ENCODE measurements around the gene HOMER3.

DNA sequence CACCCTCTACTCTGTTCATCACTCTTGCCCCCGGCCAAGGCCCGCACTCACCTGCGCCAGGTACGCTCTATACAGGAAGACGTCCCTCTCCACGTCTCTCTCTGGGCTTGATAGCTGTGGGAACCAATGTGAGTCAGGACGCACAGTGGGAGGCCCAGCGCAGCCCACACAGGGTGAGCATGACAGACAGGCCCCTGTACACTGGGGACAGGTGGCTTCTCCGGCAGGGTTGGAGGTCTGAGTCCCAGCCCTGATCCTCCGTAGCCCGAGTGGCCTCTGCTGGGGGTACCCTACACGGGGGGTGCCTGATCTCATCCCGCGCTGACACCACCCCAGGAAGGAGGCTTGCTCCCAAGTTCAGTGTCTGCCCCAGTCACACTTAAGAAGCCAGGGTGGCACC lies 28.1 kb downstream of the HOMER3 start:
- no peak for TF ChIP-seq POLR2A (IDR thresholded peaks at IDR 0.05)
- TF ChIP-seq, protein P1, sequence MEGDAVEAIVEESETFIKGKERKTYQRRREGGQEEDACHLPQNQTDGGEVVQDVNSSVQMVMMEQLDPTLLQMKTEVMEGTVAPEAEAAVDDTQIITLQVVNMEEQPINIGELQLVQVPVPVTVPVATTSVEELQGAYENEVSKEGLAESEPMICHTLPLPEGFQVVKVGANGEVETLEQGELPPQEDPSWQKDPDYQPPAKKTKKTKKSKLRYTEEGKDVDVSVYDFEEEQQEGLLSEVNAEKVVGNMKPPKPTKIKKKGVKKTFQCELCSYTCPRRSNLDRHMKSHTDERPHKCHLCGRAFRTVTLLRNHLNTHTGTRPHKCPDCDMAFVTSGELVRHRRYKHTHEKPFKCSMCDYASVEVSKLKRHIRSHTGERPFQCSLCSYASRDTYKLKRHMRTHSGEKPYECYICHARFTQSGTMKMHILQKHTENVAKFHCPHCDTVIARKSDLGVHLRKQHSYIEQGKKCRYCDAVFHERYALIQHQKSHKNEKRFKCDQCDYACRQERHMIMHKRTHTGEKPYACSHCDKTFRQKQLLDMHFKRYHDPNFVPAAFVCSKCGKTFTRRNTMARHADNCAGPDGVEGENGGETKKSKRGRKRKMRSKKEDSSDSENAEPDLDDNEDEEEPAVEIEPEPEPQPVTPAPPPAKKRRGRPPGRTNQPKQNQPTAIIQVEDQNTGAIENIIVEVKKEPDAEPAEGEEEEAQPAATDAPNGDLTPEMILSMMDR (IDR thresholded peaks at IDR 0.05) = no peak

Data from heart left ventricle (tissue), 13 donors.